ENCODE measurements around the gene NECAB2.

DNA sequence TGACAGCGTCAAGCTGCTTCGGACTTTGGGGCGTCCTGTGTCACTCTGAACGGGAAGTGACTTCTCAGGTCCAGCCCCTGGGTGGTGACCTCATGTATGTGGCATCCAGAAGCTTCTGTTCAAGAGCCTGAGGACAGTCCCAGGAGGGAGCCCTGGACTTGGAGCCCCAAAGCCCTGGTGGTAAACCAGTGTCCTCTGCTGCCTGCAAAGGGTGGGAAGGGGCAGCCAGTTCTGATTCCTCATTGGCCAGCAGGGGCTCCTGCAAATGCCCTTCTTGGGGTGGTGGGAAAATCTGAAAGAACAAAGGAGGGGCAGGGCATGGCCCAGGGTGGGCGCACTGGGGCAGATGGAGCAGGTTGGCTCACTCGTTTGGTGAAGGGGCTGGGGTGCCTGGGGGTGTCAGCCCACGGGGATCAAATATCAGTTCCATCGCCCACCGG, 13.4 kb upstream of the NECAB2 start:
- TF ChIP-seq, protein P1, sequence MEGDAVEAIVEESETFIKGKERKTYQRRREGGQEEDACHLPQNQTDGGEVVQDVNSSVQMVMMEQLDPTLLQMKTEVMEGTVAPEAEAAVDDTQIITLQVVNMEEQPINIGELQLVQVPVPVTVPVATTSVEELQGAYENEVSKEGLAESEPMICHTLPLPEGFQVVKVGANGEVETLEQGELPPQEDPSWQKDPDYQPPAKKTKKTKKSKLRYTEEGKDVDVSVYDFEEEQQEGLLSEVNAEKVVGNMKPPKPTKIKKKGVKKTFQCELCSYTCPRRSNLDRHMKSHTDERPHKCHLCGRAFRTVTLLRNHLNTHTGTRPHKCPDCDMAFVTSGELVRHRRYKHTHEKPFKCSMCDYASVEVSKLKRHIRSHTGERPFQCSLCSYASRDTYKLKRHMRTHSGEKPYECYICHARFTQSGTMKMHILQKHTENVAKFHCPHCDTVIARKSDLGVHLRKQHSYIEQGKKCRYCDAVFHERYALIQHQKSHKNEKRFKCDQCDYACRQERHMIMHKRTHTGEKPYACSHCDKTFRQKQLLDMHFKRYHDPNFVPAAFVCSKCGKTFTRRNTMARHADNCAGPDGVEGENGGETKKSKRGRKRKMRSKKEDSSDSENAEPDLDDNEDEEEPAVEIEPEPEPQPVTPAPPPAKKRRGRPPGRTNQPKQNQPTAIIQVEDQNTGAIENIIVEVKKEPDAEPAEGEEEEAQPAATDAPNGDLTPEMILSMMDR (IDR thresholded peaks at IDR 0.05), result no peak
- TF ChIP-seq EZH2 (IDR thresholded peaks at IDR 0.05), result no peak

Data from neural progenitor cell (in vitro differentiated cells).